GM19452 (cell line): ENCODE measurements around the gene TBC1D4.

Source experiments
- ATAC-seq: cut with Tn5 transposase; IDR thresholded peaks from one replicate; pipeline ENCODE4 v1.9.1; 2021; ENCODE audit not compliant: unreplicated experiment

TBC1D4 gene

GRCh38 chr13:75418997-75419396 lies 63.0 kb downstream of the TBC1D4 start:
- ATAC-seq = no peak

- ATAC-seq = no peak
Observed at GRCh38 chr13:75418186-75418843, 63.7 kb downstream of the TBC1D4 start.

- no peak for ATAC-seq
Observed at GRCh38 chr13:75417656-75418055, 64.3 kb downstream of the TBC1D4 start.

GRCh38 chr13:75417012-75417384 lies 65.0 kb downstream of the TBC1D4 start:
- peak; percentile 12 for ATAC-seq

GRCh38 chr13:75416327-75417011 lies 65.5 kb downstream of the TBC1D4 start:
- ATAC-seq = peak; percentile 59

GRCh38 chr13:75415694-75416093 lies 66.3 kb downstream of the TBC1D4 start:
- ATAC-seq = no peak

- ATAC-seq = no peak
Observed at GRCh38 chr13:75415171-75415570, 66.8 kb downstream of the TBC1D4 start.

- no peak for ATAC-seq
Observed at GRCh38 chr13:75414036-75414827, 67.7 kb downstream of the TBC1D4 start.

GRCh38 chr13:75411924-75412537 lies 69.9 kb downstream of the TBC1D4 start:
- ATAC-seq = no peak

- ATAC-seq = no peak
Observed at GRCh38 chr13:75410207-75410606, 71.8 kb downstream of the TBC1D4 start.

- ATAC-seq = no peak
Observed at GRCh38 chr13:75407998-75408397, 74.0 kb downstream of the TBC1D4 start.

GRCh38 chr13:75407473-75407872 lies 74.5 kb downstream of the TBC1D4 start:
- ATAC-seq = no peak

- ATAC-seq = no peak
Observed at GRCh38 chr13:75405976-75406703, 75.8 kb downstream of the TBC1D4 start.

- no peak for ATAC-seq
Observed at GRCh38 chr13:75404726-75405125, 77.2 kb downstream of the TBC1D4 start.

GRCh38 chr13:75402787-75403186 lies 79.2 kb downstream of the TBC1D4 start:
- ATAC-seq = peak; percentile 52

- peak; percentile 52 for ATAC-seq
Observed at GRCh38 chr13:75400775-75401174, 81.2 kb downstream of the TBC1D4 start.

GRCh38 chr13:75399879-75400217 lies 82.1 kb downstream of the TBC1D4 start:
- no peak for ATAC-seq

GRCh38 chr13:75399168-75399878 lies 82.6 kb downstream of the TBC1D4 start:
- no peak for ATAC-seq

- ATAC-seq = no peak
Observed at GRCh38 chr13:75398072-75398471, 83.9 kb downstream of the TBC1D4 start.

- ATAC-seq = no peak
Observed at GRCh38 chr13:75395901-75396300, 86.1 kb downstream of the TBC1D4 start.
